ENCODE results near the gene CYP24A1. TPM values are rescaled to one million over a fixed set of nuclear protein-coding genes. Genes with fewer than 3 reads are reported as not detected.
A peak's percentile ranks its signal among the peaks of the same experiment; 100 is the strongest.
"Not testable (repeated sequence)": the region's sequence is repeated elsewhere in the genome, so short reads cannot be mapped to it uniquely, and the experiment has no call there.

The CYP24A1 gene
- total and polyA plus RNA-seq, 2 experiments from 2014 or later: 0.43 to 1.2 TPM

- Histone ChIP-seq H3K27ac (peak overlapping the region; percentile 90), H3K9me3 (ENCODE audit: low read depth) (no peaks in the 10 kb centered on the region), H3K9me2 (ENCODE audit: insufficient read depth) (no peaks in the 10 kb centered on the region), H3K4me3 (peak overlapping the region; percentile 15), H3K79me2 (ENCODE audit: insufficient read depth) (no peaks in the 10 kb centered on the region), H3K9ac (peak overlapping the region; percentile 58), H2AFZ (peak overlapping the region; percentile 13), H4K20me1 (ENCODE audit: insufficient read depth) (no peaks in the 10 kb centered on the region), H3K27me3 (replicated peaks; ENCODE audit: insufficient read depth) (no peaks in the 10 kb centered on the region), H3K4me1 (ENCODE audit: insufficient read depth) (peaks cover 29% of the 10 kb centered on the region), H3F3A (ENCODE audit: insufficient read depth) (peaks cover 39% of the 10 kb centered on the region), H3K36me3 (ENCODE audit: low read depth) (no peaks in the 10 kb centered on the region), H3K4me2 (ENCODE audit: unreplicated experiment) (peak overlapping the region; percentile 72)
- WGBS, 2 experiments (ENCODE audit: low coverage in 1 of 2, low lambda C conversion rate in 2 of 2, missing lambda C conversion rate in 2 of 2): 45 to 50% methylated on average over 6 of the region's 6 CpGs
- peak; percentile 64 for DNase-seq
- in situ Hi-C loops (cut with MboI): no loop called here
- TF ChIP-seq EZH2 (IDR thresholded peaks at IDR 0.05; ENCODE audit: insufficient read depth, poor library complexity, severe bottlenecking) (no peak), EZH2phosphoT487 (IDR thresholded peaks at IDR 0.05; ENCODE audit: insufficient read depth, low read depth) (no peak)
Measured at GRCh38 chr20:54133434-54134427, 40.1 kb downstream of the CYP24A1 start.

DNA sequence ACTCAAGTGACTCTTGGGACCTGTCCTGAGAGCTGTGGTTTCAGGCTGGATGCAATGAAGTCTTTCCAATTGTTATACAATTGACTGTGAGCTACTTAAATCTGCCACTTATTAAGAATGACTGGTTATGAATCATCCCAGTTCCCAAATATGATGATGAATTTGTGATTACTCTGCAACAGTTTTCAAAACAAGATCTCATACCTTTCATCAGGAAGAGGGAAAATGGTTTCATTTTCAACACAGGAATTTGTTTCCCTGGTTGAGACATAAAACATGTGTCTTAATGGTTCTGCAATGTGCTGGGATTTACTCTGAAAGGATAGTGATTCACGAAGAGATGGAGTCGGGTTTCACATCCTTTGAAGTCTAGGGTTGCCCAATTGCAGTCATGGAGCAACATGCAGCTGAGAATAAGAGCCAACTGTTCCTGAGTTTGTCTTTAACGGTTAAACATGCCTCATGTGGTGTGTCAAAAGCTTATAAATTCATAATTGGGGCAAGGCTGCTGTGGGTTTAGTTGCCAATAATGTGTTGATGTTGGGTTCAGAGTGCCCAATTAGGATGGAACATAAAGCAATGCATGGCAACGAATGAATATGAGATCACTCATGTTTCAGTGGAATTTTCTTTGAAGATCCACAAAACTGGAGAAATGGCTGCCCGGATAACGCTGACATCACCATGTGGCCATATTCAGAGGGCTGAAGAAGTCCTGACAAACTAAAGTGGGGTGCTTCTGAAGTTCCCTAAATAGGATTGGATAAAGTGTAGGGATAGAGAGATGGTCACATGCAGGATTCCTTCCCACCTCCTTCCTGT, 41.0 kb downstream of the CYP24A1 start:
- peak overlapping the region; percentile 13 for H2AFZ ChIP-seq
- H3K27me3 ChIP-seq (replicated peaks; ENCODE audit: insufficient read depth): no peaks in the 10 kb centered on the region
- H4K20me1 ChIP-seq (ENCODE audit: insufficient read depth): no peaks in the 10 kb centered on the region
- H3K27ac ChIP-seq: peak overlapping the region; percentile 90
- H3K4me3 ChIP-seq: peak overlapping the region; percentile 15
- peak; percentile 100 for TF ChIP-seq EZH2phosphoT487 (IDR thresholded peaks at IDR 0.05; ENCODE audit: insufficient read depth, low read depth)
- TF ChIP-seq EZH2 (IDR thresholded peaks at IDR 0.05; ENCODE audit: insufficient read depth, poor library complexity, severe bottlenecking): no peak
- 2% methylated on average over 6 of the region's 6 CpGs for WGBS, 2 experiments (ENCODE audit: low coverage in 1 of 2, low lambda C conversion rate in 2 of 2, missing lambda C conversion rate in 2 of 2)
- H3K9me3 ChIP-seq (ENCODE audit: low read depth): no peaks in the 10 kb centered on the region
- H3K9me2 ChIP-seq (ENCODE audit: insufficient read depth): no peaks in the 10 kb centered on the region
- peaks cover 29% of the 10 kb centered on the region for H3K4me1 ChIP-seq (ENCODE audit: insufficient read depth)
- peak; percentile 98 for DNase-seq
- peak overlapping the region; percentile 58 for H3K9ac ChIP-seq
- in situ Hi-C loops (cut with MboI): no loop called here
- peaks cover 43% of the 10 kb centered on the region for H3F3A ChIP-seq (ENCODE audit: insufficient read depth)
- H3K4me2 ChIP-seq (ENCODE audit: unreplicated experiment): peak overlapping the region; percentile 72
- H3K36me3 ChIP-seq (ENCODE audit: low read depth): no peaks in the 10 kb centered on the region
- no peaks in the 10 kb centered on the region for H3K79me2 ChIP-seq (ENCODE audit: insufficient read depth)

GRCh38 chr20:54131675-54132611, 41.8 kb downstream of the CYP24A1 start:
- no peaks in the 10 kb centered on the region for H3K79me2 ChIP-seq (ENCODE audit: insufficient read depth)
- peak overlapping the region; percentile 33 for H3K4me2 ChIP-seq (ENCODE audit: unreplicated experiment)
- peak; percentile 49 for DNase-seq
- H3K27me3 ChIP-seq (replicated peaks; ENCODE audit: insufficient read depth): no peaks in the 10 kb centered on the region
- WGBS, 2 experiments (ENCODE audit: low coverage in 1 of 2, low lambda C conversion rate in 2 of 2, missing lambda C conversion rate in 2 of 2): 79 to 88% methylated on average over 7 to 8 of the region's 8 CpGs
- peak overlapping the region; percentile 90 for H3K27ac ChIP-seq
- peaks cover 29% of the 10 kb centered on the region for H3K4me1 ChIP-seq (ENCODE audit: insufficient read depth)
- in situ Hi-C loops (cut with MboI): no loop called here
- H2AFZ ChIP-seq: no peak overlapping the region
- H3K36me3 ChIP-seq (ENCODE audit: low read depth): no peaks in the 10 kb centered on the region
- H3F3A ChIP-seq (ENCODE audit: insufficient read depth): peaks cover 44% of the 10 kb centered on the region
- no peak for TF ChIP-seq EZH2 (IDR thresholded peaks at IDR 0.05; ENCODE audit: insufficient read depth, poor library complexity, severe bottlenecking)
- no peak for TF ChIP-seq EZH2phosphoT487 (IDR thresholded peaks at IDR 0.05; ENCODE audit: insufficient read depth, low read depth)
- H4K20me1 ChIP-seq (ENCODE audit: insufficient read depth): no peaks in the 10 kb centered on the region
- no peaks in the 10 kb centered on the region for H3K9me2 ChIP-seq (ENCODE audit: insufficient read depth)
- peak overlapping the region; percentile 42; the same call in 1 of the 2 replicates for H3K9ac ChIP-seq
- no peaks in the 10 kb centered on the region for H3K9me3 ChIP-seq (ENCODE audit: low read depth)
- no peak overlapping the region for H3K4me3 ChIP-seq

GRCh38 chr20:54131125-54131524, 42.7 kb downstream of the CYP24A1 start:
- H3K4me1 ChIP-seq (ENCODE audit: insufficient read depth): peaks cover 29% of the 10 kb centered on the region
- H3K79me2 ChIP-seq (ENCODE audit: insufficient read depth); H3K4me2 ChIP-seq (ENCODE audit: unreplicated experiment); H3K27me3 ChIP-seq (replicated peaks; ENCODE audit: insufficient read depth); H3K27ac ChIP-seq; H4K20me1 ChIP-seq (ENCODE audit: insufficient read depth); H3K4me3 ChIP-seq; DNase-seq; H2AFZ ChIP-seq; in situ Hi-C loops (cut with MboI); H3K9me2 ChIP-seq (ENCODE audit: insufficient read depth); H3K36me3 ChIP-seq (ENCODE audit: low read depth); H3K9me3 ChIP-seq (ENCODE audit: low read depth); H3K9ac ChIP-seq: not testable (repeated sequence)
- WGBS, 2 experiments (ENCODE audit: low coverage in 1 of 2, low lambda C conversion rate in 2 of 2, missing lambda C conversion rate in 2 of 2): 45 to 68% methylated on average over 2 to 4 of the region's 4 CpGs
- peaks cover 44% of the 10 kb centered on the region for H3F3A ChIP-seq (ENCODE audit: insufficient read depth)
